ENCODE measurements around the gene CCDC194. TPM values are rescaled to one million over a fixed set of nuclear protein-coding genes. Genes with fewer than 3 reads are reported as not detected.

The CCDC194 gene
- total RNA-seq, 1 donor from 2014 or later, result 2.0 TPM

GRCh38 chr19:17346109-17346671 is 47.8 kb downstream of the CCDC194 start:
- Histone ChIP-seq H3K27ac (no peak overlapping the region), H3K36me3 (no peaks in the 10 kb centered on the region), H3K4me1 (peaks cover 12% of the 10 kb centered on the region), H3K4me3 (no peak overlapping the region), H3K9me3 (no peaks in the 10 kb centered on the region), H3K27me3 (no peaks in the 10 kb centered on the region)
- TF ChIP-seq CTCF (IDR thresholded peaks at IDR 0.05), result peak; percentile 98
- peak; percentile 87 for DNase-seq
- peak; percentile 95 for ATAC-seq
- intact Hi-C loops (cut with DNase I), result loop anchor here (5.0 kb wide), 1 partner anchor 41 kb away; no protein-coding TSS in a partner anchor

DNA sequence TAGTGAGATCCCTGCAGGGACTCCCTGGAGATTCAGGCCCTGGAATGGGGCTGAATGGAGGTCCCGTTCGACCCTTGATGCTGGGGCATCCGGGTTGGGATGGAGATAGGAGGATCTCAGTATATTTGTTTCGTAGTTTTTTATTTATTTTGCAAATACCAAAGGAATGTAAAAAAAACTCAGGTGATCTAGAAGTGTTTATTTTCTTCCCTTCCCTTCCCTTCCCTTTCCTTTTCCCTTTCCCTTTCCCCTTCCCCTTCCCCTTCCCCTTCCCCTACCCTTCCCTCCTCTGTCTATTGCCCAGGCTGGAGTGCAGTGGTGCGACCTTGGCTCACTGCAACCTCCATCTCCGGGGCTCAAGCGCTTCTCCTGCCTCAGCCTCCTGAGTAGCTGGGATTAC is 52.2 kb downstream of the CCDC194 start:
- H3K36me3 ChIP-seq, result no peaks in the 10 kb centered on the region
- no peak overlapping the region for H3K27ac ChIP-seq
- DNase-seq (no peak), ATAC-seq (no peak)
- peaks cover 15% of the 10 kb centered on the region for H3K4me1 ChIP-seq
- TF ChIP-seq CTCF (IDR thresholded peaks at IDR 0.05), result no peak
- H3K27me3 ChIP-seq, result no peaks in the 10 kb centered on the region
- no peaks in the 10 kb centered on the region for H3K9me3 ChIP-seq
- intact Hi-C loops (cut with DNase I), result no loop called here
- H3K4me3 ChIP-seq, result no peak overlapping the region

DNA sequence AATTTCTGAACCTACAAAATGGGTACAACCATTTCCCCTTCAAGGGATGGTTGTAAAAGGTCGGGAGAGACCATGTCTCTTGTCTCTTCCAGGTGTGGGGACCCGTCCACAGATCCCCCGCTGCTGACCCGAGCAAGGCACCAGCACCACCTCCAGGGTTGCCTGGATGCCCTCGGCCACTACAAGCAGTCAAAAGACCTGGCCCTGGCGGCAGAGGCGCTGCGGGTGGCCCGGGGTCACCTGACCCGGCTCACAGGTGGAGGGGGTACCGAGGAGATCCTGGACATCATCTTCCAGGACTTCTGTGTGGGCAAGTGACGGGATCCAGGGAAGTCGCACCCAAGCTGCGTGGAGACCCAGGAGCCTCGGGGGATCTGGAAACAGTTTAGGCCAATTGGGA is 52.6 kb downstream of the CCDC194 start:
- H3K27me3 ChIP-seq, result no peaks in the 10 kb centered on the region
- no peak for TF ChIP-seq CTCF (IDR thresholded peaks at IDR 0.05)
- no peaks in the 10 kb centered on the region for H3K9me3 ChIP-seq
- intact Hi-C loops (cut with DNase I), result no loop called here
- no peak for DNase-seq
- no peak overlapping the region for H3K4me3 ChIP-seq
- ATAC-seq, result no peak
- H3K36me3 ChIP-seq, result no peaks in the 10 kb centered on the region
- H3K4me1 ChIP-seq, result peaks cover 13% of the 10 kb centered on the region
- H3K27ac ChIP-seq, result no peak overlapping the region

- TF ChIP-seq CTCF (IDR thresholded peaks at IDR 0.05), result no peak
- Histone ChIP-seq H3K9me3 (no peaks in the 10 kb centered on the region), H3K4me3 (no peak overlapping the region), H3K27ac (no peak overlapping the region), H3K4me1 (peaks cover 9% of the 10 kb centered on the region), H3K36me3 (no peaks in the 10 kb centered on the region), H3K27me3 (no peaks in the 10 kb centered on the region)
- DNase-seq, result no peak
- intact Hi-C loops (cut with DNase I), result no loop called here
- ATAC-seq, result no peak
Observed at GRCh38 chr19:17340871-17341357, 53.1 kb downstream of the CCDC194 start.

Other genes with a start within 250 kb of the CCDC194 start
- gene USE1, start 178.8 kb downstream of the CCDC194 start, total RNA-seq, result 24.0 TPM
- gene OCEL1, start 168.0 kb downstream of the CCDC194 start, total RNA-seq, result 31.6 TPM
- 41.7 TPM for gene NR2F6, start 148.3 kb downstream of the CCDC194 start, total RNA-seq
- gene USHBP1, start 129.5 kb downstream of the CCDC194 start, total RNA-seq, result 14.0 TPM
- gene BABAM1, start 126.8 kb downstream of the CCDC194 start, total RNA-seq, result 67.9 TPM
- gene ANKLE1, start 112.3 kb downstream of the CCDC194 start, total RNA-seq, result 0.64 TPM
- 17.1 TPM for gene ABHD8, start 90.8 kb downstream of the CCDC194 start, total RNA-seq
- gene MRPL34, start 88.3 kb downstream of the CCDC194 start, total RNA-seq, result 84.9 TPM
- gene DDA1, start 84.6 kb downstream of the CCDC194 start, total RNA-seq, result 30.4 TPM
- gene ANO8, start 59.3 kb downstream of the CCDC194 start, total RNA-seq, result 14.6 TPM
- 17.7 TPM for gene GTPBP3, start 56.6 kb downstream of the CCDC194 start, total RNA-seq
- 174 TPM for gene PLVAP, start 16.9 kb downstream of the CCDC194 start, total RNA-seq
- gene BST2, start 11.4 kb upstream of the CCDC194 start, total RNA-seq, result 133 TPM
- 36.3 TPM for gene MVB12A, start 25.9 kb upstream of the CCDC194 start, total RNA-seq
- not detected for gene TMEM221, start 54.5 kb upstream of the CCDC194 start, total RNA-seq
- gene NXNL1, start 66.7 kb upstream of the CCDC194 start, total RNA-seq, result not detected
- gene SLC27A1, start 76.3 kb upstream of the CCDC194 start, total RNA-seq, result 27.8 TPM
- gene PGLS, start 117.5 kb upstream of the CCDC194 start, total RNA-seq, result 78.0 TPM
- gene COLGALT1, start 161.5 kb upstream of the CCDC194 start, total RNA-seq, result 104 TPM